K562 (cell line): ENCODE data around the gene PTGES3L. TPM values are rescaled to one million over a fixed set of nuclear protein-coding genes. Genes with fewer than 3 reads are reported as not detected.

Experiments used
- ARHGAP35 ChIP-seq: fragments of 450-650 bp; IDR thresholded peaks from 2 replicates; pipeline ENCODE4 v1.6.1; 2018; ENCODE audit not compliant: partially characterized antibody
- CAMTA2 ChIP-seq: fragments of 250-450 bp; sonication (Bioruptor Pico); conservative IDR thresholded peaks from 2 replicates; pipeline ENCODE4 v1.5.1; 2022
- CTBP1 ChIP-seq: fragments of 450-650 bp; IDR thresholded peaks from 2 replicates; pipeline ENCODE4 v1.6.1; 2016; ENCODE audit warnings: borderline replicate concordance
- CUX1 ChIP-seq: fragments of 200-800 bp; sonication (Bioruptor generic); IDR thresholded peaks from 2 replicates; pipeline ENCODE4 v1.6.1; 2016; ENCODE audit warnings: missing genetic modification characterization, missing compliant biosample characterization
- EP300 ChIP-seq: IDR thresholded peaks from 2 replicates; pipeline ENCODE4 v1.6.1; 2012; ENCODE audit warnings: low read length, improper control_type of control experiment
- GATAD2B ChIP-seq: fragments of 450-650 bp; IDR thresholded peaks from 2 replicates; pipeline ENCODE4 v1.6.1; 2017; ENCODE audit warnings: mild to moderate bottlenecking, borderline replicate concordance
- HMGXB4 ChIP-seq: sonication (generic); formaldehyde crosslinking; IDR thresholded peaks from 2 replicates; pipeline ENCODE4 v1.8.1; 2023; ENCODE audit warnings: mild to moderate bottlenecking, missing genetic modification reagents
- JUNB ChIP-seq: fragments of 450-650 bp; formaldehyde crosslinking; conservative IDR thresholded peaks from 2 replicates; pipeline ENCODE4 v1.4.0; 2020; ENCODE audit warnings: mild to moderate bottlenecking
- KAT2B ChIP-seq: IDR thresholded peaks from one replicate; pipeline ENCODE4 v1.6.1; 2012; ENCODE audit warnings: low read depth, mild to moderate bottlenecking, control low read depth, inconsistent platforms, low read length, moderate library complexity
- KDM4B ChIP-seq, 2 experiments: fragments of 450-650 bp in 1 of 2; sonication (generic) in 1 of 2; IDR thresholded peaks; 2 replicates each; pipeline ENCODE4 v1.6.1; 2016 to 2017; ENCODE audit warnings: borderline replicate concordance in 2 of 2, antibody characterized with exemption in 1 of 2, low read depth in 1 of 2, mild to moderate bottlenecking in 1 of 2
- KHSRP ChIP-seq: fragments of 450-650 bp; IDR thresholded peaks from 2 replicates; pipeline ENCODE4 v1.6.1; 2017
- MED1 ChIP-seq: sonication (generic); formaldehyde crosslinking; IDR thresholded peaks from 2 replicates; pipeline ENCODE4 v1.8.1; 2023; ENCODE audit warnings: missing genetic modification reagents, borderline replicate concordance
- MIER1 ChIP-seq: fragments of 450-650 bp; IDR thresholded peaks from 2 replicates; pipeline ENCODE4 v1.6.1; 2016; ENCODE audit warnings: antibody characterized with exemption, mild to moderate bottlenecking, low read depth
- NCOA1 ChIP-seq: fragments of 450-650 bp; IDR thresholded peaks from 2 replicates; pipeline ENCODE4 v1.6.1; 2016; ENCODE audit warnings: low read depth
- NCOA4 ChIP-seq: fragments of 450-650 bp; IDR thresholded peaks from 2 replicates; pipeline ENCODE4 v1.6.1; 2018; ENCODE audit warnings: mild to moderate bottlenecking; ENCODE audit not compliant: partially characterized antibody
- NFE2L1 ChIP-seq: fragments of 450-650 bp; IDR thresholded peaks from 2 replicates; pipeline ENCODE4 v1.6.1; 2016; ENCODE audit warnings: missing genetic modification characterization, low read depth, mild to moderate bottlenecking, missing compliant biosample characterization, moderate library complexity, borderline replicate concordance
- NFIC ChIP-seq: fragments of 450-650 bp; IDR thresholded peaks from 2 replicates; pipeline ENCODE4 v1.6.1; 2017; ENCODE audit warnings: mild to moderate bottlenecking, inconsistent platforms
- PATZ1 ChIP-seq: fragments of 250-450 bp; sonication (Bioruptor Pico); IDR thresholded peaks from 2 replicates; pipeline ENCODE4 v1.5.0; 2020; ENCODE audit warnings: mild to moderate bottlenecking, borderline replicate concordance
- TRIM28 ChIP-seq: fragments of 450-650 bp; IDR thresholded peaks from 2 replicates; pipeline ENCODE4 v1.6.1; 2017
- XRCC4 ChIP-seq: IDR thresholded peaks from one replicate; pipeline ENCODE4 v1.6.1; 2011; ENCODE audit not compliant: insufficient read depth, insufficient read length; ENCODE audit errors: extremely low read depth
- ZNF644 ChIP-seq: fragments of 200-800 bp; sonication (Bioruptor generic); IDR thresholded peaks from 2 replicates; pipeline ENCODE4 v1.6.1; 2016; ENCODE audit warnings: low read depth, missing genetic modification characterization, missing compliant biosample characterization
- polyA plus RNA-seq, 8 experiments: library from polyadenylated mRNA; depleted of rRNA in 4 of 8; stranded (reverse) in 5 of 8; unstranded in 3 of 8; fragments of >200 nt; fragmentation: Nextera tagmentation in 2 of 8; fragmentation: Illumina TruSeq in 1 of 8; extraction: Ambion mirVana in 2 of 8; extraction: Trizol in 1 of 8; gene quantifications; 2 replicates each; pipeline versions ENCODE4 v1.2.1 to v1.2.3, GENCODE V29; 2011 to 2014; ENCODE audit warnings: inconsistent platforms in 1 of 8, missing spikeins in 1 of 8
- total RNA-seq, 7 experiments: library from RNA; depleted of rRNA in 6 of 7; stranded (reverse); fragments of >200 nt in 6 of 7; fragmentation: Illumina TruSeq in 2 of 7; extraction: Trizol in 2 of 7; gene quantifications; 2 replicates each; pipeline versions ENCODE4 v1.2.1 to v1.2.3, GENCODE V29; 2011 to 2021; ENCODE audit warnings: low replicate concordance in 1 of 7

The PTGES3L gene
- total and polyA plus RNA-seq, 9 of the 15 experiments (the other 6 are each of a cell fraction or from before 2014, with no cell fraction given), result 6.0 to 16.0 (median 9.6) TPM

- no peak for TF ChIP-seq KHSRP
- peak; percentile 49; the same call in 1 of the 2 replicates for TF ChIP-seq CTBP1
- TF ChIP-seq CUX1, result no peak
- TF ChIP-seq ZNF644 (tag), result no peak
- no peak for TF ChIP-seq GATAD2B
- TF ChIP-seq NFIC, result no peak
- no peak for TF ChIP-seq JUNB (CRISPR knock-in tag)
- TF ChIP-seq NFE2L1, result no peak
- TF ChIP-seq EP300, result no peak
- TF ChIP-seq NCOA4, result no peak
- no peak for TF ChIP-seq CAMTA2 (CRISPR knock-in tag)
- TF ChIP-seq KAT2B, result no peak
- peak; percentile 66; the same call in 1 of the 2 replicates for TF ChIP-seq NCOA1
- 0 out of 4 replicates have a peak, but pooled peaks of 1 of the 2 experiments have one; percentile 22 for TF ChIP-seq KDM4B (IDR thresholded peaks at IDR 0.05; ENCODE audit: borderline replicate concordance in 2 of 2, low read depth in 1 of 2)
- no peak for TF ChIP-seq XRCC4
- TF ChIP-seq HMGXB4, result no peak
- no peak for TF ChIP-seq PATZ1
- no peak for TF ChIP-seq MED1 (CRISPR knock-in tag)
- TF ChIP-seq TRIM28, result no peak; the same call in 1 of the 2 replicates
- no peak for TF ChIP-seq MIER1
- TF ChIP-seq ARHGAP35, result no peak
Observed at GRCh38 chr17:42964161-42964932, 15.5 kb downstream of the PTGES3L start, which contains the start of gene AARSD1 (continued).
